ENCODE data around the gene MPC2. TPM values are rescaled to one million over a fixed set of nuclear protein-coding genes. Genes with fewer than 3 reads are reported as not detected.

The MPC2 gene
- total RNA-seq, 4 donors from 2014 or later, result 43.8 to 102 (median 58.5) TPM

- TF ChIP-seq EP300 (IDR thresholded peaks at IDR 0.05) (no peak), POLR2AphosphoS5 (IDR thresholded peaks at IDR 0.05) (no peak), POLR2A (IDR thresholded peaks at IDR 0.05) (no peak)
- TF ChIP-seq, protein P1, sequence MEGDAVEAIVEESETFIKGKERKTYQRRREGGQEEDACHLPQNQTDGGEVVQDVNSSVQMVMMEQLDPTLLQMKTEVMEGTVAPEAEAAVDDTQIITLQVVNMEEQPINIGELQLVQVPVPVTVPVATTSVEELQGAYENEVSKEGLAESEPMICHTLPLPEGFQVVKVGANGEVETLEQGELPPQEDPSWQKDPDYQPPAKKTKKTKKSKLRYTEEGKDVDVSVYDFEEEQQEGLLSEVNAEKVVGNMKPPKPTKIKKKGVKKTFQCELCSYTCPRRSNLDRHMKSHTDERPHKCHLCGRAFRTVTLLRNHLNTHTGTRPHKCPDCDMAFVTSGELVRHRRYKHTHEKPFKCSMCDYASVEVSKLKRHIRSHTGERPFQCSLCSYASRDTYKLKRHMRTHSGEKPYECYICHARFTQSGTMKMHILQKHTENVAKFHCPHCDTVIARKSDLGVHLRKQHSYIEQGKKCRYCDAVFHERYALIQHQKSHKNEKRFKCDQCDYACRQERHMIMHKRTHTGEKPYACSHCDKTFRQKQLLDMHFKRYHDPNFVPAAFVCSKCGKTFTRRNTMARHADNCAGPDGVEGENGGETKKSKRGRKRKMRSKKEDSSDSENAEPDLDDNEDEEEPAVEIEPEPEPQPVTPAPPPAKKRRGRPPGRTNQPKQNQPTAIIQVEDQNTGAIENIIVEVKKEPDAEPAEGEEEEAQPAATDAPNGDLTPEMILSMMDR (IDR thresholded peaks at IDR 0.05), result no peak
- 80 to 87% methylated on average over 2 to 4 of the region's 4 CpGs for WGBS, 2 donors (ENCODE audit: low coverage in 1 of 2)
- H3K4me1 ChIP-seq, result peaks cover 0 to 13% (median 0%) of the 10 kb centered on the region in 3 donors
- no peak overlapping the region for H3K4me3 ChIP-seq
- H3K36me3 ChIP-seq, result peaks cover 0 to 15% of the 10 kb centered on the region in 2 donors
- H3K27me3 ChIP-seq, result no peaks in the 10 kb centered on the region
- no peaks in the 10 kb centered on the region for H3K9me3 ChIP-seq
- no peak overlapping the region for H3K27ac ChIP-seq
- ATAC-seq, result no peak
Observed at GRCh38 chr1:167964646-167965045, 27.8 kb upstream of the MPC2 start.

DNA sequence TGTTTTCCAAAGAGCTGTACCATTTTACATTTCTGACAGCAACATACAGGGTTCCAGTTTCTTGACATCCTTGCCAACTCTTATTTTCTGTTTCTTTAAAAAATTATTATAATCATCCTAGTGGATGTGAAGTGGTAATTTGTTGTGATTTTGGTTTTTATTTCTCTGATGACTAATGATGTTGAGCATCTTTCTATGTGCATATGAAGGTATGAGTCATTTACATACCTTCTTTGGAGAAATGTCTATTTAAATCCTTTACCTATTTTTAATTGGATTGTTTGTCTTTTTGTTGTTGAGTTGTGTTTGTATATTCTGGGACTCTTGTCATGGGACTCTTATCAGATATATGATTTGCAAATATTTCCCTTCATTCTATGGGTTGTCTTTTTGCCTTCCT lies 20.8 kb upstream of the MPC2 start:
- Histone ChIP-seq H3K36me3 (peaks cover 3 to 32% of the 10 kb centered on the region in 2 donors), H3K27ac (no peak overlapping the region), H3K9me3 (no peaks in the 10 kb centered on the region), H3K27me3 (no peaks in the 10 kb centered on the region), H3K4me3 (no peak overlapping the region), H3K4me1 (no peaks in the 10 kb centered on the region)
- ATAC-seq, result no peak
- no peak for TF ChIP-seq EP300 (IDR thresholded peaks at IDR 0.05)
- no peak for TF ChIP-seq POLR2AphosphoS5 (IDR thresholded peaks at IDR 0.05)
- TF ChIP-seq, protein P1 (IDR thresholded peaks at IDR 0.05), result no peak
- TF ChIP-seq POLR2A (IDR thresholded peaks at IDR 0.05), result no peak

DNA sequence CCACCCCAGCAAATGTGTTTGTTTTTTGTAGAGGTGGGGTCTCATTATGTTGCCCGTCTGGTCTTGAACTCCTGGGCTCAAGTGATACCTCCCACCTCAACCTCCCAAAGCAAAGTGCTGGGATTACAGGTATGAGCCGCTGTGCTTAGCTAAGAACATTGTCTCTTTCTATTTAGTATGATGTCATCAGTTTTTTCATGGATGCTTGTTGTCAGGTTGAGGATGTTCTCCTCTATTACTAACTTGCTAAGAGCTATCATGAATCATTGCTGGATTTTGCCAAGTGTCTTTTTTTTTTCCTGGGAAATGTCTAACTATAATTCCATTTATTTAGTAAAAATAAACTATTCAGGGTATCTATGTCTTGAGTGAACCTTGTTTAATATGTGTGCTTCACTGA lies 19.0 kb upstream of the MPC2 start:
- H3K4me3 ChIP-seq, result no peak overlapping the region
- peaks cover 3 to 41% of the 10 kb centered on the region in 2 donors for H3K36me3 ChIP-seq
- WGBS, 2 donors (ENCODE audit: low coverage in 1 of 2), result 100% methylated on average over 1 of the region's 2 CpGs; no CpG with 5 or more reads in 1 of the 2 donors
- no peak for TF ChIP-seq EP300 (IDR thresholded peaks at IDR 0.05)
- no peak for TF ChIP-seq POLR2AphosphoS5 (IDR thresholded peaks at IDR 0.05)
- TF ChIP-seq POLR2A (IDR thresholded peaks at IDR 0.05), result no peak
- TF ChIP-seq, protein P1 (IDR thresholded peaks at IDR 0.05), result no peak
- H3K4me1 ChIP-seq, result peaks cover 0 to 8% (median 0%) of the 10 kb centered on the region in 3 donors
- H3K27me3 ChIP-seq, result no peaks in the 10 kb centered on the region
- ATAC-seq, result no peak
- no peak overlapping the region for H3K27ac ChIP-seq
- no peaks in the 10 kb centered on the region for H3K9me3 ChIP-seq

- Histone ChIP-seq H3K4me1 (peaks cover 0 to 43% (median 0%) of the 10 kb centered on the region in 3 donors), H3K36me3 (peaks cover 3 to 37% of the 10 kb centered on the region in 2 donors), H3K27ac (no peak overlapping the region), H3K27me3 (no peaks in the 10 kb centered on the region), H3K4me3 (no peak overlapping the region), H3K9me3 (no peaks in the 10 kb centered on the region)
- no peak for ATAC-seq
- TF ChIP-seq EP300 (IDR thresholded peaks at IDR 0.05) (no peak), POLR2AphosphoS5 (IDR thresholded peaks at IDR 0.05) (no peak), POLR2A (IDR thresholded peaks at IDR 0.05) (no peak)
- TF ChIP-seq, protein P1 (IDR thresholded peaks at IDR 0.05), result no peak
- WGBS, 2 donors (ENCODE audit: low coverage in 1 of 2), result 20 to 47% methylated on average over 1 of the region's 1 CpG
Observed at GRCh38 chr1:167950569-167950968, 13.7 kb upstream of the MPC2 start.

DNA sequence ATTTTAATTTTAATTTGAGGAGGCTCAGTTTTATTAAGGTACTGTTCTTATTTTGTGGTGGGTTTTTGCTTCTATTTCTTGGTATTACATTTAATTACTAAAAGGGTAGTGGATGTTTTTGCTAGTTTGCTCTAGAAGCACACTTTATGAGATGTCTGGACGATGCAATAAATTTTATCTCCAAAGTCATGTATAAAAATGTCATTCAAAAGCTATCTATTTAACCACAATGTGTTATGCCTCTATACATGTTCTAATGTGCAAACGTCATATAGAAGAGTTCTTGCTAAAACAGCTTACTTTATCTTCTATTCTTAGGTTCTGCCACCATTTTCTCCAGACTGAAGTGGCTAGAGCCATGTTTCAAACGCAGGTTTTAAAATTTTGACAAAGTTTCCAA lies 12.9 kb upstream of the MPC2 start:
- no peak for ATAC-seq
- Histone ChIP-seq H3K4me3 (no peak overlapping the region), H3K4me1 (peaks cover 0 to 43% (median 0%) of the 10 kb centered on the region in 3 donors), H3K36me3 (peaks cover 3 to 29% of the 10 kb centered on the region in 2 donors), H3K27me3 (no peaks in the 10 kb centered on the region), H3K27ac (no peak overlapping the region), H3K9me3 (no peaks in the 10 kb centered on the region)
- TF ChIP-seq EP300 (IDR thresholded peaks at IDR 0.05) (no peak), POLR2AphosphoS5 (IDR thresholded peaks at IDR 0.05) (no peak), POLR2A (IDR thresholded peaks at IDR 0.05) (no peak)
- TF ChIP-seq, protein P1 (IDR thresholded peaks at IDR 0.05), result no peak
- 72 to 91% methylated on average over 3 of the region's 3 CpGs for WGBS, 2 donors (ENCODE audit: low coverage in 1 of 2)

All from gastroesophageal sphincter (tissue), 4 donors.